Stimulated activated naive CD4-positive, alpha-beta T cell treated with Interleukin-2 at 50 U/mL for 16 hours (primary cell): ENCODE results near the gene ERVV-1.
"Not testable (repeated sequence)": the region's sequence is repeated elsewhere in the genome, so short reads cannot be mapped to it uniquely, and the experiment has no call there.

Experiments
- DNase-seq: peaks from one replicate; lab custom pipeline; 2025; lab: John Stamatoyannopoulos, UW

The ERVV-1 gene, protein sequence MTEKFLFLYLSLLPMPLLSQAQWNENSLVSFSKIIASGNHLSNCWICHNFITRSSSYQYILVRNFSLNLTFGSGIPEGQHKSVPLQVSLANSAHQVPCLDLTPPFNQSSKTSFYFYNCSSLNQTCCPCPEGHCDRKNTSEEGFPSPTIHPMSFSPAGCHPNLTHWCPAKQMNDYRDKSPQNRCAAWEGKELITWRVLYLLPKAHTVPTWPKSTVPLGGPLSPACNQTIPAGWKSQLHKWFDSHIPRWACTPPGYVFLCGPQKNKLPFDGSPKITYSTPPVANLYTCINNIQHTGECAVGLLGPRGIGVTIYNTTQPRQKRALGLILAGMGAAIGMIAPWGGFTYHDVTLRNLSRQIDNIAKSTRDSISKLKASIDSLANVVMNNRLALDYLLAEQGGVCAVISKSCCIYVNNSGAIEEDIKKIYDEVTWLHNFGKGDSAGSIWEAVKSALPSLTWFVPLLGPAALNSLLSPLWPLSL

GRCh38 chr19:53013621-53014020, at the start of gene ERVV-1:
Gene ERVV-1 (plus strand): TSS chr19:53013921. CDS start chr19:53014091, 170 bp downstream.
- no peak for DNase-seq

DNA sequence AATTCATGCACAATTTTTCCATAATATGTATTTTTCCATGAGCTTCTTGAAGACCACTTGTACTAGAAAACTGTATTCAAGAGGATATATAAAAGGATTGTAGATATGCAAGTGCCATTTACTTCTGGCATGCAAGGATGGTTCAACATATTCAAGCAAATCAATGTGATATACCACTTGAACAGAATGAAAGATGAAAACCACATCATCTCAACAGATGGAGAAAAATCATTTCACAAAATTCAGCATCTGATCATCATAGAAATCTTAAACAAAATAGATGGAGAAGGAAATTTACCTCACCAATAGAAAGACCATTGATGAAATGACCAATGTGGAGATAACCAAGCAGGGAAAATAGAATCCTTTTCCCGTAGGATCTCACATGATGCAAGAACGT, 45.9 kb upstream of the ERVV-1 start:
- no peak for DNase-seq

DNA sequence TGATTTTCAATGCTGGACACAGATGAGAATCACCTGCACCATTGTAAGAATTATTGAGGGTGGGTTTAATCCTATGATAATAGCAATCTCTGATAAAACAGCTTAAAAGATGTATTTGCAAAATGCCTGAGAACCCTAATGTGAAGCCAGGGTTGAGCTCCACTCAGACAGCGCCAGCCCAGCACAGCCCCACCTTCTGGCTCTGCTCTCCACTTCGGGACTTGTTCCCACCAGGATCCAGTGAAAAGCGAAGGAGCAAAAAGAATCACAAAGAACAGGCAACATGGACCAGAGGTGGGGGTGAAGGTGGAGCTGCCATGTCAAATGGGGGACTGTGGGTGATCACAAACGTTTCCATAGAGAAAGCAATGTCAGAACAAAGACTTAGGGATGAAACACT, 32.4 kb upstream of the ERVV-1 start:
- no peak for DNase-seq

DNA sequence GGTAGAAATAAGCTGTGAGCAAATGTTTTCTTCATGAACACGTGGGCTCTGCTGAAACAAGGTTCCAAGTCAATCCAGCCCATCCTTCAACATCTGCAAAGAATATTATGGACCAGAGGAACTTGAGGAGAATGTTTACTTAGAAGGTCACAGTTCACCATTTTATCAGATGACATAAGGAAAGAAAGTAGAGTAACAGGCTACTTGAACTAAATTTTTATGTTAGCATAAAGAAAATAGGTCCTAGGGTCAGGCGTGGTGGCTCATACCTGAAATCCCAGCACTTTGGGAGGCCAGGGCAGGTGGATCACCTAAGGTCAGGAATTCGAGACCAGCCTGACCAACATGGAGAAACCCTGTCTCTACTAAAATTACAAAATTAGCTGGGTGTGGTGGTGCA, 30.6 kb upstream of the ERVV-1 start:
- DNase-seq = not testable (repeated sequence)

- DNase-seq = no peak
Measured at GRCh38 chr19:52987221-52987620, 26.5 kb upstream of the ERVV-1 start.

DNA sequence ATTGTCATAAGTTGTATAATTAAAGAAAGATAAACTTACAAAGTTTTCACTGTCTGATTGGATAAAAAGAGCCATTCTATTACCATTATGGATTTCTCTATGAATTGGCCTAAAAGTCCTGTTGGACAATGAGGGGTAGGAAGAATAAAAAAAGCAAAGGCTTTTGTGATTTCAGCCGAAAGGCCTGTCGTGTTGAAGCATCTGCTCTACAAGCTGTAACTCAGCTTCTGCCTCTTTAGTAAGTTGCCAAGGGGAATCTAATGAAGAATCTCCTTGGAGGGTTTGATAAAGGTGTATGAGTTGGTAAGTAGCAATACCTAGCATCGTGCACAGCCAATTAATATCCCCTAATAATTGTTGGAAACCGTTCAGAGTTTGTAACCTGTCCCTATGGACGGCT, 25.2 kb upstream of the ERVV-1 start:
- no peak for DNase-seq

GRCh38 chr19:52990759-52991418, 22.8 kb upstream of the ERVV-1 start:
- DNase-seq = no peak

DNA sequence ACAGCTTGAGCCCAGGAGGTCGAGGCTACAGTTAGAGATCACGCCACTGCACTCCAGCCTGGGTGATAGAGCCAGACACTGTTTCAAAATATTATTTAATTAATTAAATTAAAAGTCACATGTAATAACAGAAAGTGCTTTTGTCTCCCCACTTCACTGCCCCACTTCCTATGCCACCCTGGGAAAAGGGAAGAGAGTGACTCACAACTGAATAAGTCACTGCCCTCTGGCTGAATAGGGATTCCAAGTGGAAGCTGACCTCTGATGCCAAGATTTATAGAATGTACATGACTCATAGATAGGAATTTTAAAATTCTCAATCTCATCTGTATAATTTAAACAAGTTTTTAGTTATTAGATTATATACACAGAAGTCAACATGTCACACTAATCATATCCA, 22.2 kb upstream of the ERVV-1 start:
- no peak for DNase-seq

- DNase-seq = no peak
Measured at GRCh38 chr19:52992109-52993004, 21.4 kb upstream of the ERVV-1 start.

DNA sequence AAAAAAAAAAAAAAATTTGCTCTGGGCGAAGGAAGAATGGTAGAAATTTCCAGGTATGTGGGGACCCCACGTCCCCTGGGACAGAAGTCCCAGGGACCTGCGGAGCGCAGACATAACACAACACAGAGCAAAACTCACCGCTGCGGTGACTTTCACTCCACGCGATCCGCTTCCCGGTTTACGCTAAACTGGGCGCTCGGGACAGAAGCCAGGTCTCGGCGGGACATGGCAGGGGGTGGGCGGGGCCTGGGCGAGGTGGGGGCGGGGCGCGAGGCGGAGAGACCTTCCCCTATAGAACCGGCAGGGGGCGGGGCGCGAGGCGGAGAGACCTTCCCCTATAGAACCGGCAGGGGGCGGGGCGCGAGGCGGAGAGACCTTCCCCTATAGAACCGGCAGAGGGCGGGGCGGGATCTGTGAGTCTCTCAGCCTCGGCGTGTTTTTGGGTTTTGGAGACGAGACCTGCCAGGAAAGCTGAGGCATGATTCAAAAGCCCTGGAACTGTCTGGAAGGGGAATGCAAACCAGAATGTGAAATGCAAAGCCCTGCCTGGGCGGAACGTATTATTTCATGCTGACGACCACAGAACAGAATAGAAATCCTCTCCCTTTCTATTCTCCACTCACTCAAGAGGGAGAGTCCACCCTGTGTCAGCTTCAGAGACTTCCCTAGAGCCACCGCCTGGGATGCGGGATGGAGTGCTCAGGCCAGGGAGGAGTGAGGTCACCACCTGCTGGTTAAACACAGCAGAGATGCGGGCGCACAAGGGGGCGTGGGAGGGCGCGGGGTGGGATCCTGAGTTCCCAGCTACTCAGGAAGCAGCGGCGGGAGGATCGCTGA, 20.2 kb upstream of the ERVV-1 start:
- peak; percentile 71 for DNase-seq

GRCh38 chr19:52995711-52996110, 18.0 kb upstream of the ERVV-1 start:
- no peak for DNase-seq

DNA sequence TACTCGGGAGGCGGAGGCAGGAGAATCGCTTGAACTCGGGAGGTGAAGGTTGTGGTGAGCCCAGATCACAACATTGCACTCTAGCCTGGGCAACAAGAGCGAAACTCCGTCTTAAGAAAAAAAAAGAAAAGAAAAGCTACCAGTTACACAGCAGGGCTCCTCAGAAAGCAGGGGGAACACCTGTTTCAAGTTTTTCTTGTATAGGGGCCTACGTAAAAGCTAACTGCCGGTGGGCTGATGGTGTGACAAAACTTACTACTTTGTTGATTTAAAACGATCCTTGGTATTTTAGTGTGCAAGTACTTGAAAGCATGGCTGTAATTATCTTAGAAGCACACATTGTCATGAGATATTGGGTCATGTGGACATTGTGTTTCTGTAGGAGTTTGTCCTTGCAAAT, 15.7 kb upstream of the ERVV-1 start:
- no peak for DNase-seq

- DNase-seq = no peak
Measured at GRCh38 chr19:53002479-53002878, 11.2 kb upstream of the ERVV-1 start.

DNA sequence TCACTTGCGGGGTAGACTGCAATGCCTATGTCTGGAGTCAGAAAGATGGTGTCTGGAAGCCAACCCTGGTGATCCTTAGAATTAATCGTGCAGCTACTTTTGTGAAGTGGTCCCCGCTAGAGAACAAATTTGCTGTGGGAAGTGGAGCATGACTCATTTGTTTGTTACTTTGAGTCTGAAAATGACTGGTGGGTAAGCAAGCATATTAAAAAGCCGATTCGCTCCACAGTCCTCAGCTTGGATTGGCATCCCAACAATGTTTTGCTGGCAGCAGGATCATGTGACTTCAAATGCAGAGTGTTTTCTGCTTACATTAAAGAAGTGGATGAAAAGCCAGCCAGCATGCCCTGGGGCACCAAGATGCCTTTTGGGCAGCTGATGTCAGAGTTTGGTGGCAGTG, 9.5 kb upstream of the ERVV-1 start:
- no peak for DNase-seq

DNA sequence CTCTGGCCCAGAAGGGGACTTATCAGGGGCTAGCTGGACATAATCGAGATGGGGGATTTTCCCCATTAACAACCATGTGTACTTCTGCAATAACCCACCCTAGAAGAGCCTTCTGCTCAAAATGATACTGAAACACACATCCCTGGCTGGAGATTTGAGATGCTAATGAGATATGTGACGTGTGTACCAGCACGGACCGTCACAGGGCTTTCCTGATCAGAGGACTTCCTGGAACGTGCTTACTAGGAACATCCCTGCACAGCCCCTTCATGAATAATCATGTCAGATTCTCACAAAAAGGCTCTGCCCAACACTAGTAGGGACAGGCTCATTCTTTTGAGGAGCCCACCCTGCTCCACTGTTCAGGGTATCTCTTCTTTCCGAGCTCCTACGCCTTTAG, 6.5 kb upstream of the ERVV-1 start:
- DNase-seq = no peak

DNA sequence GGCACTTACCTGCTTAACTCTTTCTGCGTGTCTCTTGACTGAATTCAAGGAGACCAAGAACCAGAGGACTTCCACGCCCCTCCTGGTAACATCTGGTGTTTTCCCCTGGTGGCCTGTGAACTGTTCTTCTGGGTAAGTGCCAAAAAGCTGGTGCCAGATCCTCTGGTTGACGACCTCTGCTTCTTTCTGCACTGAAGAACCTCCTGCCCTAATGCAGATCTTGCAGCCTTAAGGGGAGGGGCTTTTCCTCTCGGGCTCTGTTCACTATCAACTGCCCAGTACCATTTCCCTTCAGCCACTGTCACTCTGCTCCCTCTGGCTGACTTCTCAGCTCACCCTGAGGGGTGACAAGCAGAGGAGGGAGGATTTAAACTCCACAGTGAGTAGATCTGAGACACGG, 6.1 kb upstream of the ERVV-1 start:
- no peak for DNase-seq

GRCh38 chr19:53008061-53008778, 5.5 kb upstream of the ERVV-1 start:
- no peak for DNase-seq

GRCh38 chr19:53010494-53010893, 3.2 kb upstream of the ERVV-1 start:
- DNase-seq = no peak

DNA sequence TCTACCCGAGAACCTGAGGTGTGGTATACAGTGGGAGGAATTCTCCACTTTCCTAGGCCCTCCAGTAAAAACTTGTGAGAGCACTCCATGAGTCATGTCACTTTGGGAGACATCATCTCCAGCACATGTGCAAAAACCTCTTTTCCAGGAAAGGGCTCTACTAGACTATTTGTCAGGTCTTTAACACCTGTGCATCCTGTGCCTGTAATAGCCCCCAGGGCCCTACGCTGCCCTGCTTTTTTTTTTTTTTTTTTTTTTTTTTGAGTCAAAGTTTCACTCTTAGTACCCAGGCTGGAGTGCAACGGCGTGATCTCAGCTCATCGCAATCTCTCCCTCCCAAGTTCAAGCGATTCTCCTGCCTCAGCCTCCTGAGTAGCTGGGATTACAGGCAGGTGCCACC, 1.7 kb upstream of the ERVV-1 start:
- DNase-seq = no peak

DNA sequence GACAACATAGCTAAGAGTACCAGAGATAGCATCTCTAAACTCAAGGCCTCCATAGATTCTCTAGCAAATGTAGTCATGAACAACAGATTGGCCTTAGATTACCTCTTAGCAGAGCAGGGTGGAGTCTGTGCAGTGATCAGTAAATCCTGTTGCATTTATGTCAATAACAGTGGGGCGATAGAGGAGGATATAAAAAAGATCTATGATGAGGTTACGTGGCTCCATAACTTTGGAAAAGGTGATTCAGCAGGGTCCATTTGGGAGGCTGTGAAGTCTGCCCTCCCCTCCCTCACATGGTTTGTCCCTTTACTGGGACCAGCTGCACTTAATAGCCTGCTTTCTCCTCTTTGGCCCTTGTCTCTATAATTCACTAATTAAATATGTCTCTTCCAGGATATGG, 1.4 kb downstream of the ERVV-1 start:
- no peak for DNase-seq

GRCh38 chr19:53015730-53016129, 2.0 kb downstream of the ERVV-1 start:
- no peak for DNase-seq
